Measurements from ENCODE around the gene PPP1CB. TPM values are rescaled to one million over a fixed set of nuclear protein-coding genes. Genes with fewer than 3 reads are reported as not detected.
A peak's percentile ranks its signal among the peaks of the same experiment; 100 is the strongest.

Gene PPP1CB
- total and polyA plus RNA-seq, 12 donors, result 46.7 to 272 (median 190) TPM

DNA sequence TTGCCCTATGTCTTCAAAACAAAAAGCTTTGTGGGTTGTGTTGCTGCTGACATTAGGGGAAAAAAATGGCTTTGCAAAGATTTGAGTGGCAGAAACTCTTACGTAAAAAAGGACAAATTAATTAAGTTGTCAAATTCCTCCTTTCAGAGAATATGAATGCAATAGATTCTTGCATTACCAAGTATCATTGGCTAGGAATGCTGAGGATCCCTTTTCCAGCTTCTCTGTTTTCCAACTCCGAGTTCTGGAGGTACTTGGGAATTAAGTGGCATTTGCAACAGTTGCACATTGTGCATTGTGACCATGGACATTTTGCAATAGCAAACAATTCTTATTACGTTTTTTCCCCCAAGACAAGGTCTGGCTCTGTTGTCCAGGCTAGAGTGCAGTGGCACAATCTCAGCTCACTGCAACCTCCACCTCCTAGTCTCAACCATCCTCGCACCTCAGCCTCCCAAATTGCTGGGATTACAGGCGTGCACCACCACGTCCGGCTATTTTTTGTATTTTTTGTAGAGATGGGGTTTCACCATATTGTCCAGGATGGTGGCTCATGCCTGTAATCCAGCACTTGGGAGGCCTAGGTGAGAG lies 29.9 kb upstream of the PPP1CB start:
- H3K27ac ChIP-seq, result no peak overlapping the region
- H3K4me1 ChIP-seq (replicated peaks in 1 of 2), result peaks cover 4 to 6% of the 10 kb centered on the region in 2 donors
- TF ChIP-seq CTCF (IDR thresholded peaks at IDR 0.05) (no peak), POLR2A (IDR thresholded peaks at IDR 0.05) (no peak)
- no peaks in the 10 kb centered on the region for H3K27me3 ChIP-seq
- 85 to 88% (median 85%) methylated on average over 7 of the region's 7 CpGs for WGBS, 4 donors
- no peak overlapping the region for H3K4me3 ChIP-seq
- H3K9me3 ChIP-seq (replicated peaks in 1 of 3), result no peaks in the 10 kb centered on the region
- intact Hi-C loops (cut with DNase I), result no loop called here
- H3K36me3 ChIP-seq (replicated peaks in 1 of 2), result no peaks in the 10 kb centered on the region
- peak in 1 of 7 donors; percentile 2 for DNase-seq

DNA sequence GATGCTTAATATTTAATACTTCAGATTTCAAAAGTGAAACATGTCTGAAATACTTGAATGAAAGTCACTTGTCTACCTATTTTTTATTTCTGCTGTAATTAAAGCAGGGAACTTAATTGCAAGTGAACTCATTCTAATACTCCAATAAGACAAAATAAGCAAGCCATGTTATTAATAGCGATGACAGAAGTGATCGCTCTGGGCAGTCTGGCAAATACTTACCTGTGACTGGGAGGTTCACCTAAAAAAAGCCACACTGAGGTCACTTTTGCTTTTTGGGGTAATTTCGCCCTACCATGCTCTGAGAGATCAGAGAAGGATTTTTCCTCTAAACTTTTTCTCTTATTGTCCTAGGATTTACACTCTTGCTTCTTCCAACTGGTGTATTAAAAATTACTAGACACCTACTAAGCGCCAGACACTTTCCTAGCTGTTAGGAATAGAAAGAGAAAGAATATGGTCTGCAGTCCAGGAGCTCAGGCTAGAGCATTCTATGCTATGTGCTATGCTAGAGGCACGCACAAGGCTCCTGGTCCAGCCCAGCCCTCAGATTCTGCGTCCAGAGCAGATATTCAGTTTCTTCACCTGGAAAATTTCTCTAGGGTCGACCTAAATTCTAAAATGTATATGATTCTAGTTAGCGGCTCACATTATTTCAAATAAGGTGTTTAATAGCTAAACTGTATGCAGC lies 26.5 kb upstream of the PPP1CB start:
- no peak overlapping the region for H3K4me3 ChIP-seq
- no peaks in the 10 kb centered on the region for H3K4me1 ChIP-seq (replicated peaks in 1 of 2)
- no peaks in the 10 kb centered on the region for H3K27me3 ChIP-seq
- WGBS, 4 donors, result 84 to 91% (median 88%) methylated on average over 8 of the region's 8 CpGs
- H3K9me3 ChIP-seq (replicated peaks in 1 of 3), result no peaks in the 10 kb centered on the region
- intact Hi-C loops (cut with DNase I), result no loop called here
- no peak for DNase-seq
- no peaks in the 10 kb centered on the region for H3K36me3 ChIP-seq (replicated peaks in 1 of 2)
- no peak overlapping the region for H3K27ac ChIP-seq
- no peak for TF ChIP-seq CTCF (IDR thresholded peaks at IDR 0.05)
- no peak for TF ChIP-seq POLR2A (IDR thresholded peaks at IDR 0.05)

DNA sequence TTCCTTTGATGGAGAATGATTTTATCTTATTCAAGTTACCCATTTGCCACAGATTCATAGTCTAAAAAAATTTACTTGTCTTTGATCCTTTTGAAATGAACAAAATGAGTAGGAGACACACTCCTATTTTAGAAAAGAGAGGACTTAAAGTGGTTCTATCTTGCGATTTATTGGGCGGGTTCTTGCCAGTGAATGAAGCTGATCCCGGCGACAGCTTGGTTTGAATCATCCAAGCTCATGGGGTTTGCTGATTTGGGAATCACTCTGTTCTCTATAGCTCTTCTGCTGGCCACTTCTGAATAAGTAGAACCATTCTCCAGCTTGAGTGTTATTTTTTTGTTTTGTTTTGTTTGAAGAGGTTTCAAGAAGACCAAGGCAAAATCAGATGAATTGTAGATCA lies 25.5 kb upstream of the PPP1CB start:
- intact Hi-C loops (cut with DNase I), result no loop called here
- no peaks in the 10 kb centered on the region for H3K36me3 ChIP-seq (replicated peaks in 1 of 2)
- H3K9me3 ChIP-seq (replicated peaks in 1 of 3), result no peaks in the 10 kb centered on the region
- DNase-seq, result no peak
- H3K27ac ChIP-seq, result no peak overlapping the region
- H3K4me3 ChIP-seq, result no peak overlapping the region
- H3K27me3 ChIP-seq, result no peaks in the 10 kb centered on the region
- no peaks in the 10 kb centered on the region for H3K4me1 ChIP-seq (replicated peaks in 1 of 2)
- WGBS, 4 donors, result 94 to 99% (median 97%) methylated on average over 4 of the region's 4 CpGs
- TF ChIP-seq POLR2A (IDR thresholded peaks at IDR 0.05) (no peak), CTCF (IDR thresholded peaks at IDR 0.05) (no peak)

GRCh38 chr2:28729698-28730097 lies 21.9 kb upstream of the PPP1CB start:
- Histone ChIP-seq H3K9me3 (replicated peaks in 1 of 3) (no peaks in the 10 kb centered on the region), H3K27me3 (no peaks in the 10 kb centered on the region), H3K4me3 (no peak overlapping the region), H3K27ac (no peak overlapping the region), H3K4me1 (replicated peaks in 1 of 2) (no peaks in the 10 kb centered on the region), H3K36me3 (replicated peaks in 1 of 2) (no peaks in the 10 kb centered on the region)
- intact Hi-C loops (cut with DNase I), result no loop called here
- TF ChIP-seq POLR2A (IDR thresholded peaks at IDR 0.05) (no peak), CTCF (IDR thresholded peaks at IDR 0.05) (no peak)
- DNase-seq, result no peak

Measured in adrenal gland (tissue), 12 donors.